Gastrocnemius medialis (tissue), 4 donors: ENCODE measurements around the gene CLDN6. TPM values are rescaled to one million over a fixed set of nuclear protein-coding genes. Genes with fewer than 3 reads are reported as not detected.

ENCODE experiments used
- ATAC-seq, 2 donors: fragments of 150-250 bp; one replicate each; pipeline ENCODE4 v1.9.1; 2016
- DNase-seq, 2 donors: peaks; one replicate each; pipeline ENCODE4 v3.0.0-alpha.2; 2019
- H3K27ac ChIP-seq, 4 donors: fragments of 200-600 bp; sonication (generic); 1 replicate in 1 of 4; 2 replicates in 3 of 4; pipeline ENCODE4 v1.5.1; 2016 to 2018; ENCODE audit warnings: mild to moderate bottlenecking in 2 of 4, moderate library complexity in 1 of 4
- H3K27me3 ChIP-seq, 3 donors: fragments of 200-600 bp; sonication (generic) in 2 of 3; 1 replicate in 1 of 3; 2 replicates in 2 of 3; pipeline versions ENCODE4 v1.5.1 to v1.6.0; 2016 to 2019; ENCODE audit warnings: mild to moderate bottlenecking in 1 of 3, moderate library complexity in 1 of 3
- H3K36me3 ChIP-seq, 2 donors: fragments of 200-600 bp; sonication (generic) in 1 of 2; one replicate each; pipeline ENCODE4 v1.5.1; 2017 to 2018
- H3K4me1 ChIP-seq, 2 donors: fragments of 200-600 bp; sonication (generic) in 1 of 2; one replicate each; pipeline ENCODE4 v1.5.1; 2016 to 2017; ENCODE audit warnings: mild to moderate bottlenecking in 2 of 2
- H3K4me3 ChIP-seq, 4 donors: fragments of 200-600 bp; sonication (generic) in 3 of 4; 1 replicate in 1 of 4; 2 replicates in 3 of 4; pipeline ENCODE4 v1.5.1; 2016 to 2019; ENCODE audit warnings: mild to moderate bottlenecking in 2 of 4
- H3K9me3 ChIP-seq, 3 donors: fragments of 200-600 bp; sonication (generic) in 2 of 3; 1 replicate in 1 of 3; 2 replicates in 2 of 3; pipeline ENCODE4 v1.5.1; 2016 to 2019
- POLR2A ChIP-seq, 2 donors: fragments of 450-650 bp; IDR thresholded peaks; one replicate each; pipeline ENCODE4 v1.6.1; 2017; ENCODE audit warnings: antibody characterized with exemption in 2 of 2, mild to moderate bottlenecking in 2 of 2, moderate library complexity in 2 of 2
- in situ Hi-C, 4 donors: fragments of 200-750 bp; cut with MboI; loops; one replicate each; pipeline versions ENCODE4 v1.15.0 to v1.8.0; 2017; ENCODE audit warnings: low sequenced_read_pairs in 4 of 4
- intact Hi-C: fragments of 100-400 bp; cut with DNase I; formaldehyde crosslinking; loops from one replicate; pipeline ENCODE4 v1.15.1; 2023; ENCODE audit warnings: low total_unique reads
- total RNA-seq, 4 donors: library from RNA; depleted of rRNA; stranded (reverse); fragments of >200 nt; gene quantifications; one replicate each; pipeline versions ENCODE4 v1.1.0 to v1.2.3, GENCODE V29; 2016
- TF ChIP-seq, protein P1 (sequence below), 5 experiments: fragments of 450-650 bp in 3 of 5; fragments of 200-600 bp in 2 of 5; sonication (generic) in 2 of 5; IDR thresholded peaks in 4 of 5; conservative IDR thresholded peaks in 1 of 5; 1 replicate in 4 of 5; 2 replicates in 1 of 5; pipeline ENCODE4 v1.5.1; 2016 to 2019; ENCODE audit warnings: antibody characterized with exemption in 5 of 5, mild to moderate bottlenecking in 3 of 5, moderate library complexity in 3 of 5

CLDN6 gene
- total RNA-seq, 4 donors from 2014 or later, result 0.55 TPM; not detected in 3

DNA sequence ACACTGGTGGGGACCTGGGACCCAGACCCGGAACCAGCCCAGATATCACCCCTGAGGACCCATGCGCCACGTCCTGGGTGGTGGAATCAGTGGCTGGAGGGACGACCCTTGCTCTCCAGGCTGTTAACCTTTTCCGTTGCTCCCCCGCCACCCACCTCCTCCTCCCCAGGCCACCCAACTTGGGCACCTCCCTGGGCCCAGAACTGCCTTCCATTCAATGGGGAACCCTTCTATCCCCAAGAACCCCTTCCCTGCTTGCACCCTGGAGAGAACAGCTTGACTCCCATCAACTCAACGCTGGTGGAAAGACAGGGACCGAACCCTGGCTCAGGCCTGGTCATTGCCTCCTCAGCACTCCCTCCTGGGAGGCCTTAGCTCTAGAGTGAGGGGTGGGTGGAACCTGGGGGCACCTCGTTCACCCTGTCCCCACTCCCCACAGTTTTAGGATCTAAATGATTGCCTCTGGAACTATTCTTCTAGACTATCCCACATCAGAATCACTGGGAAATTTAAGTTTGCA is 41.8 kb upstream of the CLDN6 start:
- ATAC-seq (no peak), DNase-seq (no peak)
- Histone ChIP-seq H3K27ac (peak overlapping the region; percentile 79 to 85 (median 83)), H3K4me1 (peaks cover 32 to 43% of the 10 kb centered on the region in 2 donors), H3K4me3 (peak overlapping the region; percentile 79 to 98 (median 92)), H3K36me3 (no peaks in the 10 kb centered on the region), H3K9me3 (no peaks in the 10 kb centered on the region), H3K27me3 (no peaks in the 10 kb centered on the region)
- in situ Hi-C loops (loop anchor here in 3 of 4 donors (5.0 to 10.0 kb wide), 4 partner anchors 65 to 108 kb away; no protein-coding TSS in a partner anchor), intact Hi-C loops (loop anchor here (1.0 to 2.0 kb wide), 4 partner anchors 39 to 107 kb away; partner anchors contain the start of gene TNFRSF12A)
- TF ChIP-seq, protein P1, sequence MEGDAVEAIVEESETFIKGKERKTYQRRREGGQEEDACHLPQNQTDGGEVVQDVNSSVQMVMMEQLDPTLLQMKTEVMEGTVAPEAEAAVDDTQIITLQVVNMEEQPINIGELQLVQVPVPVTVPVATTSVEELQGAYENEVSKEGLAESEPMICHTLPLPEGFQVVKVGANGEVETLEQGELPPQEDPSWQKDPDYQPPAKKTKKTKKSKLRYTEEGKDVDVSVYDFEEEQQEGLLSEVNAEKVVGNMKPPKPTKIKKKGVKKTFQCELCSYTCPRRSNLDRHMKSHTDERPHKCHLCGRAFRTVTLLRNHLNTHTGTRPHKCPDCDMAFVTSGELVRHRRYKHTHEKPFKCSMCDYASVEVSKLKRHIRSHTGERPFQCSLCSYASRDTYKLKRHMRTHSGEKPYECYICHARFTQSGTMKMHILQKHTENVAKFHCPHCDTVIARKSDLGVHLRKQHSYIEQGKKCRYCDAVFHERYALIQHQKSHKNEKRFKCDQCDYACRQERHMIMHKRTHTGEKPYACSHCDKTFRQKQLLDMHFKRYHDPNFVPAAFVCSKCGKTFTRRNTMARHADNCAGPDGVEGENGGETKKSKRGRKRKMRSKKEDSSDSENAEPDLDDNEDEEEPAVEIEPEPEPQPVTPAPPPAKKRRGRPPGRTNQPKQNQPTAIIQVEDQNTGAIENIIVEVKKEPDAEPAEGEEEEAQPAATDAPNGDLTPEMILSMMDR (IDR thresholded peaks at IDR 0.05 in 4 of 5, conservative IDR thresholded peaks at IDR 0.05 in 1 of 5), result no peak
- TF ChIP-seq POLR2A (IDR thresholded peaks at IDR 0.05), result no peak

DNA sequence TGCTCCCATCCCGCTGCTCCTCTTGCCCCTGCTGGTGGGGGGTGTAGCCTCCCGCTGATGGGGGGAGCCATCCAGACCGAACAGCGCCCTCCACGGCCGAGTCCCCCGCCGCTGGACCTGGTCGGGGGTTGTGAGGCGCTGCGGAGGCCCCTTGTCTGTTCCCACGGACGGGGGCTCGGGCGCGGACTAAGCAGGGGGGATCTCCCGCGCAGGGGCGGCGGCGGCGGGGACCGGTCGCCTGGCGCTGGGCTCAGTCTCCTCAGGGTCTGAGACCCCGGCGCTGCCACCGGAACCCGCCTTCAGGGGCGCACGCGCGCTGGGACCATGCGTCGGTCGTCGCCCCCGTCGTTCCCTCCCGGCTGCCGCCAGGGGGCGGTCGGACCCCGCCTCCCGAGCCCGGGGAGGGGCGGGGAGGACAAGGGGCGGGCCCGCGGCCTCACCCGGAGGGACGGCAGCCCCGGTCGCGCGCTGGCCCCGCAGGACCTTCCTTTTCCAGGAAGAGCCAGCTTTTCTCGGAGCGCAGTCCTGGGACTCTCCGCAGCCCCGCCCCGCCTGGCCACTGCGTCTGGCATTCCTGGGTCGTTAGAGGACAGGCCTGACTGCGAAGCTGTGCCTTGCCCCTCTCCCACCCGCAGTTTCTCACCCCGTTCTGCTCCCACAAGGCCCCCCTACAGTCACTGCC is 41.2 kb upstream of the CLDN6 start:
- peak; percentile 67 to 82 for DNase-seq
- H3K4me3 ChIP-seq, result peak overlapping the region; percentile 79 to 98 (median 92)
- ATAC-seq, result peak; percentile 83 to 89
- H3K27ac ChIP-seq, result peak overlapping the region; percentile 79 to 85 (median 83)
- H3K4me1 ChIP-seq, result peaks cover 28 to 39% of the 10 kb centered on the region in 2 donors
- no peaks in the 10 kb centered on the region for H3K27me3 ChIP-seq
- no peaks in the 10 kb centered on the region for H3K9me3 ChIP-seq
- no peaks in the 10 kb centered on the region for H3K36me3 ChIP-seq
- in situ Hi-C loops (no loop called here), intact Hi-C loops (loop anchor here (1.0 to 2.0 kb wide), 4 partner anchors 38 to 107 kb away; partner anchors contain the start of gene TNFRSF12A)
- peak in 1 of 2 donors; percentile 17 for TF ChIP-seq POLR2A (IDR thresholded peaks at IDR 0.05)
- TF ChIP-seq, protein P1 (IDR thresholded peaks at IDR 0.05 in 4 of 5, conservative IDR thresholded peaks at IDR 0.05 in 1 of 5), result peak; percentile 81 to 99 (median 99)

GRCh38 chr16:3058139-3059030 is 40.4 kb upstream of the CLDN6 start:
- peak overlapping the region; percentile 79 to 98 (median 92) for H3K4me3 ChIP-seq
- intact Hi-C loops (loop anchor here (1.0 to 2.0 kb wide), 4 partner anchors 38 to 108 kb away; partner anchors contain the start of gene TNFRSF12A), in situ Hi-C loops (no loop called here)
- no peaks in the 10 kb centered on the region for H3K36me3 ChIP-seq
- H3K27ac ChIP-seq, result peak overlapping the region; percentile 79 to 85 (median 83)
- peaks cover 28 to 39% of the 10 kb centered on the region in 2 donors for H3K4me1 ChIP-seq
- no peaks in the 10 kb centered on the region for H3K9me3 ChIP-seq
- H3K27me3 ChIP-seq, result no peaks in the 10 kb centered on the region
- ATAC-seq, result no peak
- no peak for TF ChIP-seq POLR2A (IDR thresholded peaks at IDR 0.05)
- TF ChIP-seq, protein P1 (IDR thresholded peaks at IDR 0.05 in 4 of 5, conservative IDR thresholded peaks at IDR 0.05 in 1 of 5), result no peak
- no peak for DNase-seq

- Histone ChIP-seq H3K9me3 (no peaks in the 10 kb centered on the region), H3K36me3 (no peaks in the 10 kb centered on the region), H3K4me1 (peaks cover 28 to 39% of the 10 kb centered on the region in 2 donors), H3K4me3 (no peak overlapping the region), H3K27ac (no peak overlapping the region), H3K27me3 (no peaks in the 10 kb centered on the region)
- in situ Hi-C loops, result no loop called here
- intact Hi-C loops, result loop anchor here (2.0 kb wide), 1 partner anchor 37 kb away; the partner anchor contains the start of gene TNFRSF12A
- no peak for DNase-seq
- ATAC-seq, result no peak
- TF ChIP-seq, protein P1 (IDR thresholded peaks at IDR 0.05 in 4 of 5, conservative IDR thresholded peaks at IDR 0.05 in 1 of 5), result no peak
- no peak for TF ChIP-seq POLR2A (IDR thresholded peaks at IDR 0.05)
Observed at GRCh38 chr16:3057181-3058138, 39.5 kb upstream of the CLDN6 start.
